HL-60 (cell line): ENCODE data around the gene FSTL5.

ENCODE experiments used
- GABPA ChIP-seq: IDR thresholded peaks from 2 replicates; pipeline ENCODE4 v1.6.1; 2012; ENCODE audit warnings: low read depth
- POLR2AphosphoS5 ChIP-seq: IDR thresholded peaks from 2 replicates; pipeline ENCODE4 v1.6.1; 2012; ENCODE audit warnings: low read depth
- SPI1 ChIP-seq: IDR thresholded peaks from 2 replicates; pipeline ENCODE4 v1.6.1; 2012; ENCODE audit warnings: low read depth, mild to moderate bottlenecking, borderline replicate concordance
- TF ChIP-seq, protein P1 (sequence below): IDR thresholded peaks from 2 replicates; pipeline ENCODE4 v1.6.1; 2012; ENCODE audit warnings: low read depth; ENCODE audit not compliant: insufficient replicate concordance
- TF ChIP-seq, protein P2 (sequence below): IDR thresholded peaks from one replicate; pipeline ENCODE4 v1.5.1; 2011; ENCODE audit warnings: low read length, control low read depth, inconsistent platforms; ENCODE audit not compliant: insufficient read depth

DNA sequence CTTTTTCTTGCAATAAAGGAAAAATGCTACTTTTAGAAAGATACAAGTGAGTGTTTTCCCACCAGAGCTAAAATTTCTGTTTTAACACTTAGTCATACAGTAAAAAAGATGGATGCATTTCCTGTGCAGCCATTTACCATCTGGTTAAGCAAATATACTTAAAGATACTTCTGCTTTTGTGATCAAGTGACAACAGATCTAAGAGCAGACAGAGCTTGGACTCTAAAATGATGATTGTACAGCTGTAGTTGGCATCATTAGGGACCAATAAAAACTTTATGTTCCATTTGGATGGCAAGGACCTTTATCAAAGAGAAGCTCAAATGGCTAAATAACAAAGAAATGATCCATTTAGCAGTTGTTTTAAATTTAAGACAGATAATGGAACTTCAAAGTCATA lies 270.8 kb downstream of the FSTL5 start:
- TF ChIP-seq, protein P1, sequence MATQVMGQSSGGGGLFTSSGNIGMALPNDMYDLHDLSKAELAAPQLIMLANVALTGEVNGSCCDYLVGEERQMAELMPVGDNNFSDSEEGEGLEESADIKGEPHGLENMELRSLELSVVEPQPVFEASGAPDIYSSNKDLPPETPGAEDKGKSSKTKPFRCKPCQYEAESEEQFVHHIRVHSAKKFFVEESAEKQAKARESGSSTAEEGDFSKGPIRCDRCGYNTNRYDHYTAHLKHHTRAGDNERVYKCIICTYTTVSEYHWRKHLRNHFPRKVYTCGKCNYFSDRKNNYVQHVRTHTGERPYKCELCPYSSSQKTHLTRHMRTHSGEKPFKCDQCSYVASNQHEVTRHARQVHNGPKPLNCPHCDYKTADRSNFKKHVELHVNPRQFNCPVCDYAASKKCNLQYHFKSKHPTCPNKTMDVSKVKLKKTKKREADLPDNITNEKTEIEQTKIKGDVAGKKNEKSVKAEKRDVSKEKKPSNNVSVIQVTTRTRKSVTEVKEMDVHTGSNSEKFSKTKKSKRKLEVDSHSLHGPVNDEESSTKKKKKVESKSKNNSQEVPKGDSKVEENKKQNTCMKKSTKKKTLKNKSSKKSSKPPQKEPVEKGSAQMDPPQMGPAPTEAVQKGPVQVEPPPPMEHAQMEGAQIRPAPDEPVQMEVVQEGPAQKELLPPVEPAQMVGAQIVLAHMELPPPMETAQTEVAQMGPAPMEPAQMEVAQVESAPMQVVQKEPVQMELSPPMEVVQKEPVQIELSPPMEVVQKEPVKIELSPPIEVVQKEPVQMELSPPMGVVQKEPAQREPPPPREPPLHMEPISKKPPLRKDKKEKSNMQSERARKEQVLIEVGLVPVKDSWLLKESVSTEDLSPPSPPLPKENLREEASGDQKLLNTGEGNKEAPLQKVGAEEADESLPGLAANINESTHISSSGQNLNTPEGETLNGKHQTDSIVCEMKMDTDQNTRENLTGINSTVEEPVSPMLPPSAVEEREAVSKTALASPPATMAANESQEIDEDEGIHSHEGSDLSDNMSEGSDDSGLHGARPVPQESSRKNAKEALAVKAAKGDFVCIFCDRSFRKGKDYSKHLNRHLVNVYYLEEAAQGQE: no peak
- TF ChIP-seq, protein P2, sequence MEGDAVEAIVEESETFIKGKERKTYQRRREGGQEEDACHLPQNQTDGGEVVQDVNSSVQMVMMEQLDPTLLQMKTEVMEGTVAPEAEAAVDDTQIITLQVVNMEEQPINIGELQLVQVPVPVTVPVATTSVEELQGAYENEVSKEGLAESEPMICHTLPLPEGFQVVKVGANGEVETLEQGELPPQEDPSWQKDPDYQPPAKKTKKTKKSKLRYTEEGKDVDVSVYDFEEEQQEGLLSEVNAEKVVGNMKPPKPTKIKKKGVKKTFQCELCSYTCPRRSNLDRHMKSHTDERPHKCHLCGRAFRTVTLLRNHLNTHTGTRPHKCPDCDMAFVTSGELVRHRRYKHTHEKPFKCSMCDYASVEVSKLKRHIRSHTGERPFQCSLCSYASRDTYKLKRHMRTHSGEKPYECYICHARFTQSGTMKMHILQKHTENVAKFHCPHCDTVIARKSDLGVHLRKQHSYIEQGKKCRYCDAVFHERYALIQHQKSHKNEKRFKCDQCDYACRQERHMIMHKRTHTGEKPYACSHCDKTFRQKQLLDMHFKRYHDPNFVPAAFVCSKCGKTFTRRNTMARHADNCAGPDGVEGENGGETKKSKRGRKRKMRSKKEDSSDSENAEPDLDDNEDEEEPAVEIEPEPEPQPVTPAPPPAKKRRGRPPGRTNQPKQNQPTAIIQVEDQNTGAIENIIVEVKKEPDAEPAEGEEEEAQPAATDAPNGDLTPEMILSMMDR: no peak
- no peak for TF ChIP-seq SPI1
- no peak for TF ChIP-seq GABPA
- no peak for TF ChIP-seq POLR2AphosphoS5
